Breast epithelium (tissue), 3 donors: ENCODE results near the gene FGFR3.

ENCODE experiments used
- POLR2A ChIP-seq: fragments of 450-650 bp; IDR thresholded peaks from one replicate; pipeline ENCODE4 v1.6.1; 2016; ENCODE audit warnings: antibody characterized with exemption, mild to moderate bottlenecking, moderate library complexity
- POLR2AphosphoS5 ChIP-seq, 3 donors: sonication (generic); formaldehyde crosslinking; IDR thresholded peaks; one replicate each; pipeline ENCODE4 v1.6.1; 2017; ENCODE audit warnings: antibody characterized with exemption in 3 of 3
- TF ChIP-seq, protein P1 (sequence below), 3 donors: fragments of 450-650 bp; IDR thresholded peaks; one replicate each; pipeline ENCODE4 v1.5.1; 2016 to 2017; ENCODE audit warnings: antibody characterized with exemption in 3 of 3, mild to moderate bottlenecking in 3 of 3, moderate library complexity in 3 of 3

DNA sequence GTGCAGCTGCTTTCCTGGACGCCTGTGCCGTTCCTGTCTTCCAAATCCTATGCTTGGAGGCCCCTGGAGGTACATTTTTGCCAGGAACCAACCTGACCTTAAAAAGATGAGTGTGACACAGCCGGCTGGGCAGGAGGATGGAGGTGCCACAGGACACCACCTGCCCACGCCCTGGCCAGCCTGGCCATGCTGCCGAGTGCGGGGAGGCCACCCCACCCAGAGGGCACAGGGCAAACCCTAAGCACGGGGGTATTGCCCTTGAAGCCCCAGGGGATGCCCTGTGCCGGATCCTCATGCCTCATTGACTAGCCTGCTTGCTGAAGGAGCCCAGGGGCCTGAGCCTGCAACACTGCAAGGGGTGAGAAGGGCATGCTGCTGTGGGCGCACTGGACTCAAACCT lies 20.1 kb downstream of the FGFR3 start:
- TF ChIP-seq, protein P1, sequence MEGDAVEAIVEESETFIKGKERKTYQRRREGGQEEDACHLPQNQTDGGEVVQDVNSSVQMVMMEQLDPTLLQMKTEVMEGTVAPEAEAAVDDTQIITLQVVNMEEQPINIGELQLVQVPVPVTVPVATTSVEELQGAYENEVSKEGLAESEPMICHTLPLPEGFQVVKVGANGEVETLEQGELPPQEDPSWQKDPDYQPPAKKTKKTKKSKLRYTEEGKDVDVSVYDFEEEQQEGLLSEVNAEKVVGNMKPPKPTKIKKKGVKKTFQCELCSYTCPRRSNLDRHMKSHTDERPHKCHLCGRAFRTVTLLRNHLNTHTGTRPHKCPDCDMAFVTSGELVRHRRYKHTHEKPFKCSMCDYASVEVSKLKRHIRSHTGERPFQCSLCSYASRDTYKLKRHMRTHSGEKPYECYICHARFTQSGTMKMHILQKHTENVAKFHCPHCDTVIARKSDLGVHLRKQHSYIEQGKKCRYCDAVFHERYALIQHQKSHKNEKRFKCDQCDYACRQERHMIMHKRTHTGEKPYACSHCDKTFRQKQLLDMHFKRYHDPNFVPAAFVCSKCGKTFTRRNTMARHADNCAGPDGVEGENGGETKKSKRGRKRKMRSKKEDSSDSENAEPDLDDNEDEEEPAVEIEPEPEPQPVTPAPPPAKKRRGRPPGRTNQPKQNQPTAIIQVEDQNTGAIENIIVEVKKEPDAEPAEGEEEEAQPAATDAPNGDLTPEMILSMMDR (IDR thresholded peaks at IDR 0.05): no peak
- TF ChIP-seq POLR2A (no peak), POLR2AphosphoS5 (IDR thresholded peaks at IDR 0.05) (no peak)
